LNCAP (cell line): Measurements from ENCODE around the gene PMEL.

ENCODE experiments used
- CTCF ChIP-seq: fragments of 450-650 bp; IDR thresholded peaks from 2 replicates; pipeline ENCODE4 v1.5.1; 2017; ENCODE audit warnings: mild to moderate bottlenecking

The PMEL gene

DNA sequence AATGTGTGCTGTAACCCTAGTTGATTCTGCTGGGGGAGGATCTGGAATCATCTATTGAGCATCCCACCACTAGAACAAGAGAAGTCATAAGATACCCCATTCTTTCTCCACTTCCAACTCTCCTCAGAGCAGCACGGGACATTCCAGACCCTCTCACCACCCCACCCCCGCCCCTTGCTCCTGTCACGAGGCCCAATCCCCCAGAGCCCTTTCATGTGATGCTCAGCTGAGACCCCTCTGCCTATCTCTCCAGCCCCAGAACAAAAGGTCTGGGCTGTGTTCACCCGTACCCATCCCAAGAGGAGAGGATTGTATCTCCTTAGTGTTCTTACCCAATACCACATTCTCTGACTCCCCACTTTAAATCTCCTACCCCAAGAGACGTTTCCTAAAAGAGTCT is 602 bp downstream of the PMEL start:
- TF ChIP-seq CTCF: no peak

DNA sequence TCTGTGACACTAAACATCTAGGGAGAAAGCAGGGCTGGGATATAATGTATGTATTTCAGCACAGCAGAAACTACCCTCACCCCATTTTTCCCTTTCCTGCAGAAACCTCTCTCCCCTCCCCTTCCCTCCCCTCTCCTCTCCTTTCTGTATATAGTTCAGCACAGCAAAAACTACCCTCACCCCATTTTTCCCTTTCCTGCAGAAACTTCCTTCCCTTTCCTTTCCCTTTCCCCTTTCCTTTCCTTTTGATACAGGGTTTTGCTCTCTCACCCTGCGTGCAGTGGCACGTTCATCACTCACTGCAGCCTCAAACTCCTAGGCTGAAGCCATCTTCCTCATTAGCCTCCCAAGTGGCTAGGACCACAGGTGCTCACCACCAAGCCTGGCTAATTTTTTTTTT is 2.1 kb downstream of the PMEL start:
- TF ChIP-seq CTCF: no peak

DNA sequence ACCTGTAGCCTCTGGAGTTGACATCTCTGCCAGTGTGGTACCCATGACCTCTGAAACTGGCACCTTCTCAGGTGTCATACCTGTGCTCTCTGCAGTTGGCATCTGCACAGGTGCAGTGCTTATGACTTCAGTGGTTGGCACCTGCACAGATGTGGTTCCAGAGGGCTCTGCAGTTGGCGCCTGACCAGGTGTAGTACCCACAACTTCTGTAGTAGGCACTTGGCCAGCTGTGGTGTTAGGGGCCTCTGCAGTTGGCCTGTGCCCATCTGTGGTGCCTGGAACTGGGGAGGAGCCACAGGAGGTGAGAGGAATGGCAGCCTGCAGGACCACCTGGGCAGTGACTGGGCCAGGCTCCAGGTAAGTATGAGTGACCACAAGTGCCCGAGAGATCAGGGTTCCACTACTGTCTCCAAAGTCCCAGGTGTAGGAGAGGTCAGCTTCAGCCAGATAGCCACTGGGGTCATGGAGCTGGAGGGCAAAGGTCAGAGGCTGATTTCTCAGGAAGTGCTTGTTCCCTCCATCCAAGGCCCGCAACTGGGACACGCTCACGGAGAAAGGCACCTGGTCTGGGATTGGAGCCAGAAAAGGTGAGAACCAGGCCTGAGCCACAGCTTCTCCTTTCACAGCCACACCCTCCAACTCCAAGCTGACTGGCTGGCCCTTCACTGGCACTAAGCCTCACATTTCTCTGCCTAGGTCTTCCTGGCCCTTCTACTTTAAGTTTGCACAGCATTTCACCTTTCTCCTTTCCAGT is 8.6 kb downstream of the PMEL start:
- no peak for TF ChIP-seq CTCF

GRCh38 chr12:55955800-55956508 is 9.9 kb downstream of the PMEL start:
- TF ChIP-seq CTCF: peak; percentile 34; the same call in 1 of the 2 replicates

- no peak for TF ChIP-seq CTCF
Measured at GRCh38 chr12:55955344-55955743, 10.5 kb downstream of the PMEL start.

GRCh38 chr12:55946553-55946952 is 19.3 kb downstream of the PMEL start:
- no peak for TF ChIP-seq CTCF

GRCh38 chr12:55942577-55943136 is 23.2 kb downstream of the PMEL start:
- no peak for TF ChIP-seq CTCF
